Tibial nerve (tissue), 4 donors: ENCODE results near the gene PHF19. TPM values are rescaled to one million over a fixed set of nuclear protein-coding genes. Genes with fewer than 3 reads are reported as not detected.

ENCODE experiments used
- DNase-seq, 2 donors: peaks; one replicate each; pipeline ENCODE4 v3.0.0-alpha.2; 2019; ENCODE audit warnings: low spot score in 2 of 2
- H3K27ac ChIP-seq, 4 donors: fragments of 200-600 bp; sonication (generic) in 3 of 4; one replicate each; pipeline ENCODE4 v1.5.1; 2017 to 2019; ENCODE audit warnings: mild to moderate bottlenecking in 1 of 4
- H3K27me3 ChIP-seq, 2 donors: fragments of 200-600 bp; sonication (generic) in 1 of 2; one replicate each; pipeline versions ENCODE4 v1.5.1 to v1.6.0; 2017 to 2019
- H3K36me3 ChIP-seq, 3 donors: fragments of 200-600 bp; sonication (generic); one replicate each; pipeline ENCODE4 v1.5.1; 2018 to 2019
- H3K4me1 ChIP-seq, 4 donors: fragments of 200-600 bp; sonication (generic) in 3 of 4; one replicate each; pipeline ENCODE4 v1.5.1; 2017 to 2019
- H3K4me3 ChIP-seq, 4 donors: fragments of 200-600 bp; sonication (generic) in 3 of 4; one replicate each; pipeline ENCODE4 v1.5.1; 2017 to 2019; ENCODE audit warnings: mild to moderate bottlenecking in 1 of 4, moderate library complexity in 1 of 4
- H3K9me3 ChIP-seq, 4 donors: fragments of 200-600 bp; sonication (generic) in 3 of 4; one replicate each; pipeline ENCODE4 v1.5.1; 2017 to 2019
- CTCF ChIP-seq, 5 experiments: fragments of 200-600 bp in 3 of 5; fragments of 450-650 bp in 2 of 5; sonication (generic) in 3 of 5; IDR thresholded peaks; one replicate each; pipeline ENCODE4 v1.5.1; 2016 to 2019; ENCODE audit warnings: antibody characterized with exemption in 5 of 5, mild to moderate bottlenecking in 3 of 5, moderate library complexity in 2 of 5
- EP300 ChIP-seq, 2 donors: sonication (generic); formaldehyde crosslinking; IDR thresholded peaks; one replicate each; pipeline ENCODE4 v1.6.1; 2017; ENCODE audit warnings: antibody characterized with exemption in 2 of 2, mild to moderate bottlenecking in 1 of 2
- POLR2A ChIP-seq, 2 donors: fragments of 450-650 bp; IDR thresholded peaks; one replicate each; pipeline ENCODE4 v1.6.1; 2017; ENCODE audit warnings: antibody characterized with exemption in 2 of 2, mild to moderate bottlenecking in 2 of 2, moderate library complexity in 2 of 2
- WGBS, 2 donors: methylation state at CpG; one replicate each; pipeline ENCODE4 v1.1.5; 2018; 5-methylcytosine and 5-hydroxymethylcytosine counted together
- total RNA-seq, 4 donors: library from RNA; depleted of rRNA; stranded (reverse); fragments of >200 nt; gene quantifications; one replicate each; pipeline ENCODE4 v1.1.0, GENCODE V29; 2016

Gene PHF19
- total RNA-seq, 4 donors from 2014 or later: 31.2 to 61.6 (median 44.3) TPM

GRCh38 chr9:120901755-120902568 is 25.0 kb upstream of the PHF19 start:
- no peak for DNase-seq
- WGBS, 2 donors: 80 to 83% methylated on average over 12 of the region's 12 CpGs
- H3K27ac ChIP-seq: no peak overlapping the region
- no peaks in the 10 kb centered on the region for H3K27me3 ChIP-seq
- no peak overlapping the region for H3K4me3 ChIP-seq
- H3K9me3 ChIP-seq: no peaks in the 10 kb centered on the region
- peaks cover 0 to 25% (median 0%) of the 10 kb centered on the region in 3 donors for H3K36me3 ChIP-seq
- H3K4me1 ChIP-seq: peaks cover 0 to 6% (median 3%) of the 10 kb centered on the region in 4 donors
- TF ChIP-seq EP300 (IDR thresholded peaks at IDR 0.05): no peak
- TF ChIP-seq CTCF (IDR thresholded peaks at IDR 0.05): no peak
- no peak for TF ChIP-seq POLR2A (IDR thresholded peaks at IDR 0.05)

GRCh38 chr9:120900824-120901223 is 23.8 kb upstream of the PHF19 start:
- Histone ChIP-seq H3K4me1 (peaks cover 0 to 8% (median 3%) of the 10 kb centered on the region in 4 donors), H3K36me3 (peaks cover 0 to 25% (median 0%) of the 10 kb centered on the region in 3 donors), H3K4me3 (no peak overlapping the region), H3K9me3 (no peaks in the 10 kb centered on the region), H3K27me3 (no peaks in the 10 kb centered on the region), H3K27ac (no peak overlapping the region)
- DNase-seq: no peak
- TF ChIP-seq EP300 (IDR thresholded peaks at IDR 0.05) (no peak), POLR2A (IDR thresholded peaks at IDR 0.05) (no peak), CTCF (IDR thresholded peaks at IDR 0.05) (no peak)
- WGBS, 2 donors: 85 to 88% methylated on average over 3 of the region's 3 CpGs

- Histone ChIP-seq H3K36me3 (peaks cover 0 to 17% (median 0%) of the 10 kb centered on the region in 3 donors), H3K27ac (no peak overlapping the region), H3K9me3 (no peaks in the 10 kb centered on the region), H3K4me1 (peaks cover 0 to 18% (median 3%) of the 10 kb centered on the region in 4 donors), H3K4me3 (no peak overlapping the region), H3K27me3 (no peaks in the 10 kb centered on the region)
- WGBS, 2 donors: 86 to 92% methylated on average over 6 of the region's 6 CpGs
- no peak for TF ChIP-seq POLR2A (IDR thresholded peaks at IDR 0.05)
- no peak for TF ChIP-seq CTCF (IDR thresholded peaks at IDR 0.05)
- TF ChIP-seq EP300 (IDR thresholded peaks at IDR 0.05): no peak
- no peak for DNase-seq
Observed at GRCh38 chr9:120899490-120900068, 22.6 kb upstream of the PHF19 start.

- H3K27ac ChIP-seq: no peak overlapping the region
- DNase-seq: no peak
- no peaks in the 10 kb centered on the region for H3K27me3 ChIP-seq
- no peak for TF ChIP-seq EP300 (IDR thresholded peaks at IDR 0.05)
- TF ChIP-seq POLR2A (IDR thresholded peaks at IDR 0.05): no peak
- TF ChIP-seq CTCF (IDR thresholded peaks at IDR 0.05): no peak
- WGBS, 2 donors: 75 to 79% methylated on average over 3 of the region's 3 CpGs
- H3K4me3 ChIP-seq: no peak overlapping the region
- H3K4me1 ChIP-seq: peaks cover 0 to 30% (median 3%) of the 10 kb centered on the region in 4 donors
- peaks cover 0 to 5% (median 0%) of the 10 kb centered on the region in 3 donors for H3K36me3 ChIP-seq
- no peaks in the 10 kb centered on the region for H3K9me3 ChIP-seq
Observed at GRCh38 chr9:120898396-120898795, 21.4 kb upstream of the PHF19 start.

- H3K4me1 ChIP-seq: peaks cover 0 to 35% (median 9%) of the 10 kb centered on the region in 4 donors
- WGBS, 2 donors: 94 to 96% methylated on average over 2 of the region's 2 CpGs
Observed at GRCh38 chr9:120895951-120896350, 19.0 kb upstream of the PHF19 start.

More at GRCh38 chr9:120895951-120896350, 19.0 kb upstream of the PHF19 start:
- Histone ChIP-seq H3K27me3 (no peaks in the 10 kb centered on the region), H3K4me3 (no peak overlapping the region), H3K36me3 (no peaks in the 10 kb centered on the region), H3K9me3 (no peaks in the 10 kb centered on the region), H3K27ac (no peak overlapping the region)
- DNase-seq: no peak
- TF ChIP-seq EP300 (IDR thresholded peaks at IDR 0.05): no peak
- no peak for TF ChIP-seq POLR2A (IDR thresholded peaks at IDR 0.05)
- TF ChIP-seq CTCF (IDR thresholded peaks at IDR 0.05): no peak
